Measurements from ENCODE around the gene CRISPLD2. TPM values are rescaled to one million over a fixed set of nuclear protein-coding genes. Genes with fewer than 3 reads are reported as not detected.

Gene CRISPLD2
- total RNA-seq, 4 donors from 2014 or later, result 99.9 to 450 (median 407) TPM

DNA sequence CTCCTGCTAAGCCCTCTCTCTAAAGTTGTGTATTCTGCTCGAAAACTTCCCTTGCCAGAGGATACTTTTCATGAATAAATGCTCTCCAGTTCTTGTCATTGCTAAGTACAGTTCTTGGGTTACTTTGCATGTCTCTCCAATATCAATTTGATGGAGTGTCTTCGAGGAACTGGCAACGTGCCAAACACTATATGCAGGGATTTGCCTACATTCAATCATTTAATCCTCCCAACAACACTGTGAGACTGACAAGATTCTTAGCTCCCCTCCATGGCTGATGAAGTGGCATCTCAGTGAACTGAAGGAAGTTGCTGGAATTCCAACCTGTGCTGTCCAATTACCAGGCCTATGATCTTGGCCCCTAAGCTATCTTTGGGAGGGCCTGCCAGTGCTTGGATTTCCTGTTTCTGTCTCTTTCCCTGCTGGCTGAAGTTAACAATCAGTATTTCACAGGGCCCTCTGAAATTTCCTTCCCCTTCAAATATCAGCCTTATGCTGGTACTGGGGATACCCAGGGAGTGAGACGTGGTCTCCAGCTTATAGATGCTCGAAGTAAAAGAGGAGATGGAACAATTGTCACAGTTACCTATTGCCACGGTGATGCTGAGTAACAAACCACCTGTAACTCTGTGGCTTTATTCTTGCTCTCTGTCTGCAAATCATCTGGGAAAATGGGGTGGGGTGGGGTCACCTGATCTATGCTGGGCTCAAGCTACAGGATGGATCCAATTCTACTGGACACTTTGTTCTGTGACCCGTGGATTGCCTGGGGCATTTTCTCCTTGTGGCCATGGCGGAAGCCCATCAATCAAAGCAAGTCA is 19.4 kb upstream of the CRISPLD2 start:
- ATAC-seq (ENCODE audit: low FRiP score) (no peak), DNase-seq (ENCODE audit: low spot score) (no peak)
- TF ChIP-seq, protein P1, sequence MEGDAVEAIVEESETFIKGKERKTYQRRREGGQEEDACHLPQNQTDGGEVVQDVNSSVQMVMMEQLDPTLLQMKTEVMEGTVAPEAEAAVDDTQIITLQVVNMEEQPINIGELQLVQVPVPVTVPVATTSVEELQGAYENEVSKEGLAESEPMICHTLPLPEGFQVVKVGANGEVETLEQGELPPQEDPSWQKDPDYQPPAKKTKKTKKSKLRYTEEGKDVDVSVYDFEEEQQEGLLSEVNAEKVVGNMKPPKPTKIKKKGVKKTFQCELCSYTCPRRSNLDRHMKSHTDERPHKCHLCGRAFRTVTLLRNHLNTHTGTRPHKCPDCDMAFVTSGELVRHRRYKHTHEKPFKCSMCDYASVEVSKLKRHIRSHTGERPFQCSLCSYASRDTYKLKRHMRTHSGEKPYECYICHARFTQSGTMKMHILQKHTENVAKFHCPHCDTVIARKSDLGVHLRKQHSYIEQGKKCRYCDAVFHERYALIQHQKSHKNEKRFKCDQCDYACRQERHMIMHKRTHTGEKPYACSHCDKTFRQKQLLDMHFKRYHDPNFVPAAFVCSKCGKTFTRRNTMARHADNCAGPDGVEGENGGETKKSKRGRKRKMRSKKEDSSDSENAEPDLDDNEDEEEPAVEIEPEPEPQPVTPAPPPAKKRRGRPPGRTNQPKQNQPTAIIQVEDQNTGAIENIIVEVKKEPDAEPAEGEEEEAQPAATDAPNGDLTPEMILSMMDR (IDR thresholded peaks at IDR 0.05), result no peak

DNA sequence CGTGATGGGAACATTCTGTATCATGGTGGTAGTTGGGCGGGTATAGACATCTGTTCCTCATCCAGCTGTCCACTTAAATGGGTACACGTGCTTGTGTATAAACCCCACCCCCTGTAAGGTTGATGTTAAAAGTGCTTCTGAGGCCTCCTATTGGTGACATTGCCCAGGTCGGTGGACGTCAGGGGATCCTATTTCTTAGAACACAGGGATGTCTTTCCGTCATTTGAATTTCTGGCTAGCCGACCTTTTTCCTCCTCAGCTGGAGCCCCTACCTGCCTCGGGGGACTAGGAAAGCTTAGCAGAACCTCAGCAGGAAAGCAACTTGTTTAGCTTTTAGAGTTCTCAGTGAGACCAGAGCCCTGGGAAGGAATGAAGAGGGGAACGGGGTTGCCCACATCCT is 16.6 kb upstream of the CRISPLD2 start:
- ATAC-seq (ENCODE audit: low FRiP score), result no peak
- no peak for DNase-seq (ENCODE audit: low spot score)
- TF ChIP-seq, protein P1 (IDR thresholded peaks at IDR 0.05), result no peak

DNA sequence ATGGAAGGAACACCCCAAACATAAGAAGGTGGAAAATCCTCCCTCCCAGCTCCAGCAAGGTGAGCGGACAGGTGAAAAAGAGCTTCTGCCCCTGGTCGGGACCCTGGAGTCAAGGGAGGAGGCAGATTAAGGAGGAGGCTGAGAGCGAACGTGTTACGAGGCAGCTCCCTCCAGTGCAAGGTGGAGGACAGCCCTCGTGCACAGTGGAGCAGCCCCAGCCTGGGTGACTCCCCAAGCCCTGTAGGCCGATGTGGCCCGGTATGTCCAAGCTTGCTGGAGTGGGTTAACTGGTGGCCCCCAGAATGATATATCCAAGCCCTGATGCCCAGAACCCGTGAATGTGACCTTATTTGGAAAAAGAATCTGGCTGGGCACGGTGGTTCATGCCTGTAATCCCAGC is 15.5 kb upstream of the CRISPLD2 start:
- no peak for ATAC-seq (ENCODE audit: low FRiP score)
- TF ChIP-seq, protein P1 (IDR thresholded peaks at IDR 0.05), result no peak
- no peak for DNase-seq (ENCODE audit: low spot score)

DNA sequence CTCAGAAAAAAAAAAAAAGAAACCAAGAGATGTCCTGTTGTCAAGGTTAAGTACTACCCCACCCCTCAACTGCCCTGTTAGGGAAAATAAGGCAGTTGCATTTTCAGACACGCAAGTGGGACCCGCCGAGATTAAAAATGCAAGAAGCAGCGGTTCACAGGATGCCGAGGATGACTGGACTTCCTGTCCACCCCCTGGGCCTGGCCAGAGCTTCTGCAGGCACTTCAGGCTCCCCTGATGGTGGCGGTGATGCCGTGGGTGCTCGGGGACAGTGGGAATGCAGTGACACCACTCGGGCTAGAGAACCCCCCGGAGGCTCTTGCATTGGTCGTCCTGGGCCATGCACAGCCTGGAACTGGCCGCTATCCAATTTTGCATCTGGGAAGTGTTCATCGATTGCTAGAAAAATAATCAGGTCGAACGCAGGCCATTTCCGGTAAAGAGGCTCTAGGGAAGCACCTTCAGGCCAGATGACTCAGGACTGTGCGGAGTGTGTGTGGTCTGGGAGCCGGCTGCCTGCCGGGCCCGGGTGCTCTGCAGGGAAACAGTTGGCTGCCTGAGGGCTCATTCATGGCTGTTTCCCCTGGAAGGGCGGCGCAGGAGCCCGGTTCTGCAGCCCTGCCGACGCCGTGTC is 13.4 kb upstream of the CRISPLD2 start:
- DNase-seq (ENCODE audit: low spot score), result no peak
- TF ChIP-seq, protein P1 (IDR thresholded peaks at IDR 0.05), result no peak
- ATAC-seq (ENCODE audit: low FRiP score), result peak; percentile 19

DNA sequence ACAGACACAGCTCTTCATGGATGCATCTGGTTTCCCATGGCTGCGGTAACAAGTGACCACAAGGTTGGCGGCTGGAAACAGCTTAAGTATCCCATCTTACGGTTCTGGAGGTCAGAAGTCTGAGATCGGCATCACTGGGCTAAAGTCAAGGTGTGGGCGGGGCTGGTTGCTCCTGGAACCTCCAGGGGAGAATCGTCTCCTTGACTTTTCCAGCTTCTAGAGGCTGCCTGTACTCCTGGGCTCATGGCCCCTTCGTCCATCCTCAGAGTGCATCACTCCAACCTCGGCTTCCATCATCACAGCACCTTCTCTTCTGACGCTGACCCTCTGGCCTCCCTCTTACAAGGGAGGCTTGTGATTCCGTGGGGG is 12.9 kb upstream of the CRISPLD2 start:
- DNase-seq (ENCODE audit: low spot score), result no peak

DNA sequence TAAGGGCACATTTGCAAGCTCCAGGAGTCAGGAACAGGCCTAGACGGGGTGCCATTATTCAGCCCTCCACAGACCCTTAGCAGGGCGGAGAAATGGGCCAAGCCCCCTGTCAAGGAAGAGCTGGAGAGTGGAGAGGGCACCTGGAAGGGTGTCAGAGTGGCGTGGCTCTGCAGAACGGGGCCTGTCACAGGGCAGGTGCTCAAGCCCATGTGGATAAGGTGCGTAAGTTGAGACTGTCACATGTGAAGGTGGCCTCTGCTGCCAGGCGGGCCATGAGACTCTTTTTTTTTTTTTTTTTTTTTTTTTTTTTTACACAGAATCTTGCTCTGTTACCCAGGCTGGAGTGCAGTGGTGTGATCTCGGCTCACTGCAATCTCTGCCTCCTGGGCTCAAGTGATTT is 12.0 kb upstream of the CRISPLD2 start:
- ATAC-seq (ENCODE audit: low FRiP score) (no peak), DNase-seq (ENCODE audit: low spot score) (no peak)
- TF ChIP-seq, protein P1 (IDR thresholded peaks at IDR 0.05), result no peak

More for the DNA sequence above, 12.9 kb upstream of the CRISPLD2 start:
- TF ChIP-seq, protein P1 (IDR thresholded peaks at IDR 0.05), result no peak
- ATAC-seq (ENCODE audit: low FRiP score), result no peak

DNA sequence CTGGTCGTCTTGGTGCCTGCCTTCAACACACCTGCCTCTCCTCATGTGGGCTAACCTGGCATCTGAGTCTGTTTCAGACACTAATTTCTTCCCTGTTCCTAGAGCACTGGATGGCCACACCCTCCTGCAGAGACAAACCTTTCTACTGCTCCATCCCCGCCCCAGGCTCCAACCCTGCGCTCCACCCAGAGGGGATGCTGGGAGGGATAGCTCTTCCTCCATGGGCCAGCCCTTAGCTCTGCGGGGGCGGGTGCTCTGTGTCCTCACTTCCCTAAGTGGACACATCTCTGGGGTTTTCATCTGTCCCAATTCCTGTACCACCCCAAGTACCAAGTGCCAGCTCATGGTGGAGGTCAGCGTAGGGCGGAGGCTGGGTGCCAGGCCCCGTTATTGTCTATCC is 11.0 kb upstream of the CRISPLD2 start:
- DNase-seq (ENCODE audit: low spot score) (no peak), ATAC-seq (ENCODE audit: low FRiP score) (no peak)
- TF ChIP-seq, protein P1 (IDR thresholded peaks at IDR 0.05), result no peak
